Natural killer cell (primary cell): ENCODE results near the gene RAB33B. TPM values are rescaled to one million over a fixed set of nuclear protein-coding genes. Genes with fewer than 3 reads are reported as not detected.
"Not testable (repeated sequence)": the region's sequence is repeated elsewhere in the genome, so short reads cannot be mapped to it uniquely, and the experiment has no call there.

Source experiments
- ATAC-seq, 3 donors: fragments of 150-1000 bp in 2 of 3; fragments of 200-7000 bp in 1 of 3; cut with Tn5 transposase; 1 replicate in 1 of 3; 2 replicates in 2 of 3; pipeline ENCODE4 v1.10.0; 2021; ENCODE audit warnings: mild to moderate bottlenecking in 2 of 3, moderate library complexity in 2 of 3
- DNase-seq, 2 donors: peaks; one replicate each; pipeline versions ENCODE4 v3.0.0 to v3.0.0-alpha.2; 2013 to 2021; ENCODE audit warnings: mixed read lengths in 1 of 2
- H3K27ac ChIP-seq: one replicate; pipeline ENCODE4 v1.5.1; 2013; ENCODE audit warnings: mild to moderate bottlenecking, low read length
- H3K27me3 ChIP-seq: one replicate; pipeline ENCODE4 v1.6.1; 2013; ENCODE audit warnings: low read length; ENCODE audit not compliant: control insufficient read depth, insufficient read depth
- H3K36me3 ChIP-seq: one replicate; pipeline ENCODE4 v1.6.1; 2013; ENCODE audit warnings: low read length; ENCODE audit not compliant: control insufficient read depth, insufficient read depth
- H3K4me1 ChIP-seq: one replicate; pipeline ENCODE4 v1.6.1; 2013; ENCODE audit warnings: low read length; ENCODE audit not compliant: control insufficient read depth, insufficient read depth
- H3K4me3 ChIP-seq: one replicate; pipeline ENCODE4 v1.5.1; 2013; ENCODE audit warnings: low read length
- H3K9me3 ChIP-seq: one replicate; pipeline ENCODE4 v1.6.1; 2013; ENCODE audit warnings: low read length; ENCODE audit not compliant: control insufficient read depth, insufficient read depth
- H3K27ac Mint-ChIP-seq, 2 donors: one replicate each; pipeline ENCODE4 v1.8.0; 2022; ENCODE audit warnings: mild to moderate bottlenecking in 2 of 2, mixed read lengths in 2 of 2, moderate library complexity in 1 of 2
- H3K27me3 Mint-ChIP-seq, 2 donors: one replicate each; pipeline ENCODE4 v1.8.0; 2022; ENCODE audit warnings: low read depth in 2 of 2, mixed read lengths in 2 of 2
- H3K36me3 Mint-ChIP-seq: one replicate; pipeline ENCODE4 v1.8.0; 2022; ENCODE audit warnings: mixed read lengths
- H3K4me1 Mint-ChIP-seq, 2 donors: one replicate each; pipeline ENCODE4 v1.8.0; 2022; ENCODE audit warnings: mixed read lengths in 2 of 2
- H3K4me3 Mint-ChIP-seq: one replicate; pipeline ENCODE4 v1.8.0; 2022; ENCODE audit warnings: mild to moderate bottlenecking, moderate library complexity, mixed read lengths
- H3K9me3 Mint-ChIP-seq, 2 donors: one replicate each; pipeline ENCODE4 v1.8.0; 2022; ENCODE audit warnings: mixed read lengths in 2 of 2
- WGBS: methylation state at CpG from one replicate; pipeline ENCODE4 v1.1.7; 2013; ENCODE audit warnings: missing lambda C conversion rate; ENCODE audit not compliant: insufficient coverage; 5-methylcytosine and 5-hydroxymethylcytosine counted together
- intact Hi-C: fragments of 100-400 bp; cut with micrococcal nuclease; formaldehyde crosslinking; loops from one replicate; pipeline ENCODE4 v1.14.2; 2022
- total RNA-seq, 4 donors: library from RNA; stranded (reverse); fragments of 120-200 nt in 1 of 4; gene quantifications; one replicate each; pipeline versions ENCODE4 v1.2.3 to v1.2.4, GENCODE V29; 2013 to 2022
- TF ChIP-seq, protein P1 (sequence below): fragments of 200-600 bp; IDR thresholded peaks from one replicate; pipeline ENCODE4 v1.8.0; 2022; ENCODE audit warnings: antibody characterized with exemption

RAB33B gene
- total RNA-seq, 3 donors from 2014 or later (not counting 1 experiment from before 2014, with no cell fraction given): 7.8 to 12.9 (median 10.5) TPM

- Mint-ChIP-seq H3K9me3 (peaks cover 4 to 14% of the 10 kb centered on the region in 2 donors), H3K27me3 (no peaks in the 10 kb centered on the region), H3K36me3 (peaks cover 22% of the 10 kb centered on the region), H3K4me3 (no peak overlapping the region), H3K27ac (no peak overlapping the region), H3K4me1 (no peaks in the 10 kb centered on the region)
- Histone ChIP-seq H3K9me3 (peaks cover 14% of the 10 kb centered on the region), H3K36me3 (peaks cover 3% of the 10 kb centered on the region), H3K27me3 (no peaks in the 10 kb centered on the region), H3K4me3 (no peak overlapping the region), H3K4me1 (no peaks in the 10 kb centered on the region), H3K27ac (no peak overlapping the region)
- TF ChIP-seq, protein P1, sequence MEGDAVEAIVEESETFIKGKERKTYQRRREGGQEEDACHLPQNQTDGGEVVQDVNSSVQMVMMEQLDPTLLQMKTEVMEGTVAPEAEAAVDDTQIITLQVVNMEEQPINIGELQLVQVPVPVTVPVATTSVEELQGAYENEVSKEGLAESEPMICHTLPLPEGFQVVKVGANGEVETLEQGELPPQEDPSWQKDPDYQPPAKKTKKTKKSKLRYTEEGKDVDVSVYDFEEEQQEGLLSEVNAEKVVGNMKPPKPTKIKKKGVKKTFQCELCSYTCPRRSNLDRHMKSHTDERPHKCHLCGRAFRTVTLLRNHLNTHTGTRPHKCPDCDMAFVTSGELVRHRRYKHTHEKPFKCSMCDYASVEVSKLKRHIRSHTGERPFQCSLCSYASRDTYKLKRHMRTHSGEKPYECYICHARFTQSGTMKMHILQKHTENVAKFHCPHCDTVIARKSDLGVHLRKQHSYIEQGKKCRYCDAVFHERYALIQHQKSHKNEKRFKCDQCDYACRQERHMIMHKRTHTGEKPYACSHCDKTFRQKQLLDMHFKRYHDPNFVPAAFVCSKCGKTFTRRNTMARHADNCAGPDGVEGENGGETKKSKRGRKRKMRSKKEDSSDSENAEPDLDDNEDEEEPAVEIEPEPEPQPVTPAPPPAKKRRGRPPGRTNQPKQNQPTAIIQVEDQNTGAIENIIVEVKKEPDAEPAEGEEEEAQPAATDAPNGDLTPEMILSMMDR: no peak
- WGBS: 98% methylated on average over 2 of the region's 4 CpGs
- DNase-seq (no peak), ATAC-seq (no peak)
- intact Hi-C loops: no loop called here
Measured at GRCh38 chr4:139441029-139441428, 12.9 kb upstream of the RAB33B start.

DNA sequence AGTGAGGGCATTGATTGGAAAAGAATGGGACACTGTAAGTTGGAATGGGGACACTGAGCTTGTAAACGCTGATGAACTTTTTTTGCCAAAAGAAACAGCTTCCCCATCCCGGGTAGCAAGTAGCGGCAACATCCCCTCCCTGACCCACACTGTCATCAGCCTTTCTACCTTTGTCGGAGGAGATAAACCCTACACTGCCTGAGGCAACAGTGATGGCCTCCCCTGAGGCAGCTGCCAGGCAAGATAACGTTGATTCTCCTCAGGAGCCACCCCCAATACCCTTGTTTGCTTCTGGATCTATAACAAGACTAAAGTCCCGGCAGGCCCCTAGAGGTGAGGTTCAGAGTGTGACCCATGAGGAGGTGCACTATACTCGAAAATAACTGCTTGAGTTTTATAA is 10.3 kb upstream of the RAB33B start:
- intact Hi-C loops: no loop called here
- DNase-seq (no peak), ATAC-seq (no peak)
- Histone ChIP-seq H3K27ac (no peak overlapping the region), H3K36me3 (no peaks in the 10 kb centered on the region), H3K4me3 (no peak overlapping the region), H3K27me3 (no peaks in the 10 kb centered on the region), H3K9me3 (peaks cover 10% of the 10 kb centered on the region), H3K4me1 (no peaks in the 10 kb centered on the region)
- Mint-ChIP-seq H3K27me3 (no peaks in the 10 kb centered on the region), H3K27ac (no peak overlapping the region), H3K4me3 (no peak overlapping the region), H3K9me3 (peaks cover 2 to 8% of the 10 kb centered on the region in 2 donors), H3K36me3 (peaks cover 11% of the 10 kb centered on the region), H3K4me1 (peaks cover 0 to 2% of the 10 kb centered on the region in 2 donors)
- TF ChIP-seq, protein P1: no peak
- WGBS: 92% methylated on average over 7 of the region's 7 CpGs

DNA sequence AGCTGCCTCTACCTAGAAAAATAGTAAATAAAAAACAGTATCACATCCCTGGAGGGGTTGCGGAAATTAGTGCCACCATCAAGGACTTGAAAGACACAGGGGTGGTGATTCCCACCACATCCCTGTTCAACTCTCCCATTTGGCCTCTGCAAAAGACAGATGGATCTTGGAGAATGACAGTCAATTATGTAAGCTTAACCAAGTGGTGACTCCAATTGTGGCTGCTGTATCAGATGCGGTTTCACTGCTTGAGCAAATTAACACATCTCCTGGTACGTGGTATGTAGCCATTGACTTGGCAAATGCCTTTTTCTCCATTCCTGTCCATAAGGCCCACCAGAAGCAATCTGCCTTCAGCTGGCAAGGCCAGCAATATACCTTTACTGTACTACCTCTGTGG is 9.0 kb upstream of the RAB33B start:
- DNase-seq, H3K27ac Mint-ChIP-seq, H3K9me3 Mint-ChIP-seq, H3K27ac ChIP-seq, H3K4me3 ChIP-seq, ATAC-seq, H3K36me3 ChIP-seq, H3K27me3 ChIP-seq, H3K27me3 Mint-ChIP-seq, intact Hi-C loops, H3K36me3 Mint-ChIP-seq, H3K4me3 Mint-ChIP-seq, H3K4me1 Mint-ChIP-seq, H3K9me3 ChIP-seq, H3K4me1 ChIP-seq: not testable (repeated sequence)
- WGBS: 56% methylated on average over 3 of the region's 3 CpGs

- H3K4me1 Mint-ChIP-seq, H3K9me3 ChIP-seq, H3K4me1 ChIP-seq, intact Hi-C loops, H3K27me3 Mint-ChIP-seq, H3K27me3 ChIP-seq, H3K4me3 ChIP-seq, H3K27ac Mint-ChIP-seq, DNase-seq, H3K4me3 Mint-ChIP-seq, ATAC-seq, H3K9me3 Mint-ChIP-seq, H3K36me3 Mint-ChIP-seq, H3K27ac ChIP-seq, H3K36me3 ChIP-seq: not testable (repeated sequence)
- WGBS: 92% methylated on average over 4 of the region's 4 CpGs
Measured at GRCh38 chr4:139447078-139447477, 6.8 kb upstream of the RAB33B start.

DNA sequence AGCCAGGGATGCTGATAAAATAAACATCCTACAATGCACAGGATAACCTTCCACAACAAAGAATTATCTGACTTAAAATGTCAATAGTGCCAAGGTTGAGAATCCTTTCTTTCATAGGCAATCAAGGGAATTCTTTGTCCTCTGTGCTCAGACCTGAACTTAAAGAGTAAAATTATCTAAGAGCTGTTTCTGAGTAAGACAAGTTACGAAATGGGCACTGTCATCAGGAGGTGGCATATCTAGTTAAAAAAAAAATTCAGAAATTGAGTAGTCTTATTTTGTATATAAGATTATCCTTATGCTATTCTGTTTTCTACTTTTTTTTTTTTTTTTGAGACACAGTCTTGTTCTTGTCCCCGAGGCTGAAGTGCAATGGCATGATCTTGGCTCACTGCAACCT is 3.3 kb upstream of the RAB33B start:
- no peak overlapping the region for H3K4me3 ChIP-seq
- Mint-ChIP-seq H3K4me1 (peaks cover 33 to 34% of the 10 kb centered on the region in 2 donors), H3K27me3 (no peaks in the 10 kb centered on the region), H3K27ac (no peak overlapping the region), H3K36me3 (no peaks in the 10 kb centered on the region), H3K9me3 (no peaks in the 10 kb centered on the region), H3K4me3 (no peak overlapping the region)
- H3K27me3 ChIP-seq: no peaks in the 10 kb centered on the region
- intact Hi-C loops: no loop called here
- H3K36me3 ChIP-seq: no peaks in the 10 kb centered on the region
- no peaks in the 10 kb centered on the region for H3K9me3 ChIP-seq
- H3K4me1 ChIP-seq: peaks cover 17% of the 10 kb centered on the region
- 95% methylated on average over 2 of the region's 2 CpGs for WGBS
- H3K27ac ChIP-seq: no peak overlapping the region
- ATAC-seq (no peak), DNase-seq (no peak)
- TF ChIP-seq, protein P1: no peak
